Measurements from ENCODE around the gene POLDIP3.
"Not testable (repeated sequence)": the region's sequence is repeated elsewhere in the genome, so short reads cannot be mapped to it uniquely, and the experiment has no call there.

The POLDIP3 gene

GRCh38 chr22:42561856-42562255, 52.8 kb downstream of the POLDIP3 start:
- no peak for DNase-seq

DNA sequence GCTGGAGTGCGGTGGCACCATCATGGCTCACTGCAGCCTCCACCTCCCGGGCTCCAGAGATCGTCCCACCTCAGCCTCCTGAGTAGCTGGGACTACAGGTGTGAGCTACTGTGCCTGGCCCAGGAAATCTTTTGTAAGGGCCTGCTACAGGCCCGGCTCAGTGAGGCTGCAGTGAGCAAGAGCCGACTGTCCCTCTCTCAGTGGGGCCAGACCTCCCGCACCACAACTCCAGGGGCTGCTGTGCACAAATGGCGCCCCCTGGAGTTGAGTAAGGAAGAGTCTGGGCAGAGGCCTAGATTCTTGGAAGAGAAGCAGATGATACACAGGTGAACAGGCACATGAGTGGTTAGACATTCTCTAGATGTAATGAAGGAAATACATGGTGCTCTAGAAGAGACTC, 53.9 kb downstream of the POLDIP3 start:
- DNase-seq: peak in 3 of 51 donors; percentile 5 to 12 (median 6)

- DNase-seq: no peak
Observed at GRCh38 chr22:42560381-42560780, 54.3 kb downstream of the POLDIP3 start.

DNA sequence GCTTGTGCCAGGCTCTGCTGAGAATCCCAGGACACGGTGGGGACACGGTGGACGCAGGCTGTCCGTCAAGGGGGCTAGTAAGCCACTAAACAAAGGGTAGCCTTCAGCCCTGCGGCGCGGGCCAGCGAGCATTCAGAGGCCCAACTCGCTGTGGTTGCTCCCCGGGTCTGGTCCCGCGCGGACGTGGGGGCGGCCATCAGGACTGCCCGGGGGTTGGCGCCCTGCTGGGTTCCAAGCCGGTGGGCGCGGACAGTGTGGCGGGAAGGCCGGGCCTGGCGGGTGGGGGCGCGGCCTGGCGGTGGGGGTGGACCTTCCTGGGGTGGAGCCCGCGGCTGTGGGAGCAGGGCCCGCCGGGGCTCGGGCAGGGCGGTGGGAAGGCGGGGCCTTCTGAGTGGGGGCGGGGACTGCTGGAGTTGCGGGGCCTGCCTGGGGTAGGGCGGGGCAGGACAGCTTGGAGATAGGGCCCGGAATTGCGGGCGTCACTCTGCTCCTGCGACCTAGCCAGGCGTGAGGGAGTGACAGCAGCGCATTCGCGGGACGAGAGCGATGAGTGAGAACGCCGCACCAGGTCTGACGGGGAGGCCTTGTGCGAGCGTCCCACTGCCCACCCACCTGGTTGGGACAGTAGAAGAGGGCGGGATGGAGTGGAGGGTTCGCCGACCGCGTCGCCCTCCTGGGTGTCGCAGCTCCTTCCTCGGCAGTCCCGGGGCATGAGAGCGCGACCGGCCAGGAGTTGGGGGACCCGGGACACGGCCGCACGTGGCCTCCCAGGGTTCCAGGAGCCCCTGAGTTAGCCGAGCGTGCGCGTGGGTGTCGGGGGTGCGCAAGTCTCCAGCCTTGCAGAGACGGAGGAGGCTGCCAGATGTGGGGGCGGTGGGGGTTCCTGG, 61.0 kb downstream of the POLDIP3 start, which contains the start of gene SERHL2:
Gene SERHL2, plus strand, starts transcription at position 482 of the 887 bp plus-strand sequence. Its CDS starts 65 bp downstream, at position 547.
- DNase-seq: peak in 50 of 51 donors; percentile 10 to 93 (median 62)

GRCh38 chr22:42552294-42552647, 62.4 kb downstream of the POLDIP3 start:
- not testable (repeated sequence) for DNase-seq

- DNase-seq: no peak
Observed at GRCh38 chr22:42549331-42550060, 65.2 kb downstream of the POLDIP3 start.

- no peak for DNase-seq
Observed at GRCh38 chr22:42548597-42549330, 65.9 kb downstream of the POLDIP3 start.

GRCh38 chr22:42548126-42548525, 66.6 kb downstream of the POLDIP3 start:
- DNase-seq: not testable (repeated sequence)

GRCh38 chr22:42547562-42547961, 67.1 kb downstream of the POLDIP3 start:
- no peak for DNase-seq

DNA sequence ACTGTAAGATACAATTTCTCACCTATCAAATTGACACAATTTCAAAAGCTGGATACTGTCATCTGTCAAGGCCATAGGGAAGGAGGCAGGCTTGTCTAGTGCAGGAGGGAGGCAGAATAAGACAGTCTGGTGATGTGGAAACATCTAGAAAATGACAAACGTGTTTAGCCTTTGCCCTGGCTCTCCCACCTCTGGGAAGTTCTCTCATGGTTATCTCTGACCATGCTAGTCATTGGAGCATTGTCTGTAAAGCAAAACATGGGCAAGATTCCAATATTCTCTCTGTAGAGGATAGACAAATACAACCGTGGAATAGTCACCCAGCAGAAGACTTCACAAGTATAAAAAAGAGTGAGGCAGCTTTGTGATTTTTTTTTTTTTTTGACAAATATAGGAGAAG, 70.0 kb downstream of the POLDIP3 start:
- no peak for DNase-seq

GRCh38 chr22:42539236-42539771, 75.4 kb downstream of the POLDIP3 start:
- DNase-seq: not testable (repeated sequence)

DNA sequence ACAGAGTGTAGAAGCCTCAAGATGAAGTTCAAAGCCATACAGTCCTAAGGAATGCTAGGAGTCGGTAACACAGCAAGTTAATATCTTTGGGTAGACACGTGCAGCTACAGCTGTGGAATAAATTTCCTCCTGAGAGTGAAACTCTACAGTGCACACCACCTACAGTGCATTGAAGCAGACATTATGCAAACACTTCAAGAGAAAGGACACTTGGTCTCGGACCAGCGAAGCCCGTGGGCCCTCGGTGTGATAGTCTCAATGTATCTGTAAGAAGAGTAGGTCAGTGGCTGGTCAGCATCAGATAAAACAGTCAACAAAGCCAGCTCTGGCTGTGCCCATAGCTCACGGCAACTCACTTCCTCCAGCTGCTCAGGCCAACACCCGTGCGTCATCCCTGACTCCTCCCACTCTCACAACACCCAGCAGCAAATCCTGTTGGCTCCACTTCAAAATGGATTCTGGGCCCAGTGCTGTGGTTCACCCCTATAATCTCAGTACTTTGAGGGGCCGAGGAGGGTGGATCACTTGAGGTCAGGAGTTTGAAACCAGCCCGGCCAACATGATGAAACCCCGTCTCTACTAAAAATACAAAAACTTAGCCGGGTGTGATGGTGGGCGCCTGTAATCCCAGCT, 77.4 kb downstream of the POLDIP3 start:
- peak in 1 of 51 donors; percentile 19 for DNase-seq

DNA sequence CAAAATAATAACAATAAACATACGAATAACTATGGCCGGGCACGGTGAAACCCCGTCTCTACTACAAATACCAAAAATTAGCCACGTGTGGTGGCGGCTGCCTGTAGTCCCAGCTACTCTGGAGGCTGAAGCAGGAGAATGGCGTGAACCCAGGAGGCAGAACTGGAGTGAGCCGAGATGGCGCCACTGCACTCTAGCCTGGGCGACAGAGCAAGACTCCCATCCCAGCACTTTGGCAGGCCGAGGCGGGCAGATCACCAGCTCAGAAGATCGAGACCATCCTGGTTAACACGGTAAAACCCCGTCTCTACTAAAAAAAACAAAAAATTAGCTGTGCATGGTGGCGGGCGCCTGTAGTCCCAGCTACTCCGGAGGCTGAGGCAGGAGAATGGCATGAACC, 78.0 kb downstream of the POLDIP3 start:
- DNase-seq: not testable (repeated sequence)

- DNase-seq: no peak
Observed at GRCh38 chr22:42536166-42536565, 78.5 kb downstream of the POLDIP3 start.

DNA sequence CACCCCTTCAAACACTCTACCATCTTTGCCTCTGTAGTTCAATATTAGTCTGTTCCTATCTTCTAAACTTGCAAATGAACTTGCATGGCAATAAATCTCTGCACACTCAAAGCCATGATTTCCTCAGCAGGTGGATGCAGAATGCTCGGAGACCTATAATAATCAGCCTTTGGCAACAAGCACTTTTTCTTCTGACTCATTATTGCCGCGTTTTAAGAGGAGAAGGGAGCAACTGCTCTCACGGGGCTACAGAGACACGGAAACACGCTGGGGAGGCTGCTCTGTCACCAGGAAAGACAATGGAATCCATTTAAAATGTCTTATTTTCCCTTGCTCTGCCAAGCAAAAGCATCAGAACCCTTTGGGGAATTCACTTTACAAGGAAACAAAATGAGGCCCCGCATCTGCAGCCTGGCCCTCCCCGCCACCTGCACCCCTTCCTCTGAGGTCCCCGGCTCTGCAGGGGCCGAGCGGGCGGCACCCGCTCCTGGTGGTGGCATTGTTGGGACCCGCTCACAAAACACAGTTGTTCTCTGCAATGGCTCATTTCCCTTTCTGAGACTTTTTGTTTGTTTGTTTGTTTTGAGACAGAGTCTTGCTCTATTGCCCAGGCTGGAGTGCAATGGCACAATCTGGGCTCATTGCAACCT, 79.5 kb downstream of the POLDIP3 start:
- DNase-seq: not testable (repeated sequence)

Measured in hypothalamus (tissue), 51 donors.